Tibial nerve (tissue), 3 donors: Measurements from ENCODE around the gene SNED1.

Source experiments
- EP300 ChIP-seq, 2 donors: sonication (generic); formaldehyde crosslinking; IDR thresholded peaks; one replicate each; pipeline ENCODE4 v1.6.1; 2017; ENCODE audit warnings: antibody characterized with exemption in 2 of 2, mild to moderate bottlenecking in 1 of 2
- POLR2A ChIP-seq, 2 donors: fragments of 450-650 bp; IDR thresholded peaks; one replicate each; pipeline ENCODE4 v1.6.1; 2017; ENCODE audit warnings: antibody characterized with exemption in 2 of 2, mild to moderate bottlenecking in 2 of 2, moderate library complexity in 2 of 2

GRCh38 chr2:241025639-241026038, 27.2 kb downstream of the SNED1 start:
- TF ChIP-seq EP300 (IDR thresholded peaks at IDR 0.05) = no peak
- no peak for TF ChIP-seq POLR2A (IDR thresholded peaks at IDR 0.05)
